Progenitor cell of endocrine pancreas (in vitro differentiated cells): ENCODE measurements around the gene AOC1. TPM values are rescaled to one million over a fixed set of nuclear protein-coding genes. Genes with fewer than 3 reads are reported as not detected.

Source experiments
- DNase-seq: peaks from one replicate; pipeline ENCODE4 v3.0.0; 2021; ENCODE audit warnings: low spot score; ENCODE audit not compliant: unreplicated experiment
- H3K27ac Mint-ChIP-seq: 2 replicates; pipeline ENCODE4 v1.8.0; 2021; ENCODE audit warnings: mild to moderate bottlenecking, moderate library complexity, mixed read lengths
- H3K27me3 Mint-ChIP-seq: 2 replicates; pipeline ENCODE4 v1.8.0; 2021; ENCODE audit warnings: mixed read lengths
- H3K36me3 Mint-ChIP-seq: 2 replicates; pipeline ENCODE4 v1.8.0; 2022; ENCODE audit warnings: mixed read lengths; ENCODE audit not compliant: insufficient read depth
- H3K4me1 Mint-ChIP-seq: 2 replicates; pipeline ENCODE4 v1.8.0; 2021; ENCODE audit warnings: low read depth, mixed read lengths
- H3K4me3 Mint-ChIP-seq: 2 replicates; pipeline ENCODE4 v1.8.0; 2021; ENCODE audit warnings: low read depth, mild to moderate bottlenecking, moderate library complexity, mixed read lengths
- H3K9me3 Mint-ChIP-seq: 2 replicates; pipeline ENCODE4 v1.8.0; 2021; ENCODE audit warnings: low read depth, mixed read lengths
- total RNA-seq: library from RNA; stranded (reverse); gene quantifications from 2 replicates; pipeline ENCODE4 v1.2.1, GENCODE V29; 2021
- TF ChIP-seq, protein P1 (sequence below): fragments of 200-600 bp; sonication (generic); IDR thresholded peaks from one replicate; pipeline ENCODE4 v1.5.0; 2021; ENCODE audit warnings: antibody characterized with exemption, mild to moderate bottlenecking; ENCODE audit not compliant: unreplicated experiment

The AOC1 gene
- total RNA-seq, 1 donor from 2014 or later = 2.9 TPM

DNA sequence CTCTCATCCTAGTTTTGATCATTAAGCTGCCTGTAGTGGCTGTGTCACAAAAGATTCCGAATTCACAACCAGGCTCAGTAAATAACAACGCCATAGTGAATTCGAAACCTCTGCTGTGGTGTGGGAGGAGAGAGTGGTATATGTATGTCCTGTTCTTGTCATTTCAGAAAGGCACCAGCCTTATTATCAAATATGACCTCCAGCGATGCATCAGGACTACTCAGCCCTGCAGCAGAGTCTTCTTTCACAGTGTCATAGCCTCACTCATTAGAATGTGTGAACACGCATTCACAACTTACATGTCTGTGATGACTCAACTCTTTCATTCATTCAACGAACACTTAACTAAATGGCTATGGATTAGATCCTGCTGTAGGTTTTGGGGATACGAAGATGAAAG lies 15.3 kb downstream of the AOC1 start:
- Mint-ChIP-seq H3K36me3 (no peaks in the 10 kb centered on the region), H3K4me1 (no peaks in the 10 kb centered on the region), H3K4me3 (no peak overlapping the region), H3K27me3 (no peaks in the 10 kb centered on the region), H3K27ac (no peak overlapping the region), H3K9me3 (peaks cover 4% of the 10 kb centered on the region)
- no peak for DNase-seq
- TF ChIP-seq, protein P1, sequence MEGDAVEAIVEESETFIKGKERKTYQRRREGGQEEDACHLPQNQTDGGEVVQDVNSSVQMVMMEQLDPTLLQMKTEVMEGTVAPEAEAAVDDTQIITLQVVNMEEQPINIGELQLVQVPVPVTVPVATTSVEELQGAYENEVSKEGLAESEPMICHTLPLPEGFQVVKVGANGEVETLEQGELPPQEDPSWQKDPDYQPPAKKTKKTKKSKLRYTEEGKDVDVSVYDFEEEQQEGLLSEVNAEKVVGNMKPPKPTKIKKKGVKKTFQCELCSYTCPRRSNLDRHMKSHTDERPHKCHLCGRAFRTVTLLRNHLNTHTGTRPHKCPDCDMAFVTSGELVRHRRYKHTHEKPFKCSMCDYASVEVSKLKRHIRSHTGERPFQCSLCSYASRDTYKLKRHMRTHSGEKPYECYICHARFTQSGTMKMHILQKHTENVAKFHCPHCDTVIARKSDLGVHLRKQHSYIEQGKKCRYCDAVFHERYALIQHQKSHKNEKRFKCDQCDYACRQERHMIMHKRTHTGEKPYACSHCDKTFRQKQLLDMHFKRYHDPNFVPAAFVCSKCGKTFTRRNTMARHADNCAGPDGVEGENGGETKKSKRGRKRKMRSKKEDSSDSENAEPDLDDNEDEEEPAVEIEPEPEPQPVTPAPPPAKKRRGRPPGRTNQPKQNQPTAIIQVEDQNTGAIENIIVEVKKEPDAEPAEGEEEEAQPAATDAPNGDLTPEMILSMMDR = no peak

GRCh38 chr7:150869467-150869866 lies 17.1 kb downstream of the AOC1 start:
- Mint-ChIP-seq H3K27me3 (no peaks in the 10 kb centered on the region), H3K36me3 (no peaks in the 10 kb centered on the region), H3K4me1 (no peaks in the 10 kb centered on the region), H3K4me3 (no peak overlapping the region), H3K27ac (no peak overlapping the region), H3K9me3 (peaks cover 4% of the 10 kb centered on the region)
- no peak for DNase-seq
- TF ChIP-seq, protein P1 = no peak

DNA sequence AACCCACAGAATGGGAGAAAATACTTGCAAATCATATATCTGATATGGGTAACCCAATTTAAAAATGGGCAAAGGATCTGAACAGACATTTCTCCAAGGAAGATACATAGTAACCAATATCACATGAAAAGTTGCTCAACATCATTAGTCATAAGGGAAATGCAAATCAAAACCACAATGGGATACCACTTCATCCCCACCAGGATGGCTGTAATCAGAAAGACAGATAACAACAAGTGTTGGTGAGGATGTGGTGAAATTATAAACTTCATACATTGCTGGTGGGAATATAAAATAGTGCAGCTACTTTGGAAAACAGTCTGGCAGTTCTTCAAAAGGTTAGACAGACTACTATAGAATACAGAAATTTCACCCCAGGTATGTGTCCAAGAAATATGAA lies 19.3 kb downstream of the AOC1 start:
- no peak for DNase-seq
- H3K9me3 Mint-ChIP-seq = peaks cover 4% of the 10 kb centered on the region
- H3K27me3 Mint-ChIP-seq = no peaks in the 10 kb centered on the region
- H3K27ac Mint-ChIP-seq = no peak overlapping the region
- H3K36me3 Mint-ChIP-seq = no peaks in the 10 kb centered on the region
- TF ChIP-seq, protein P1 = no peak
- no peaks in the 10 kb centered on the region for H3K4me1 Mint-ChIP-seq
- no peak overlapping the region for H3K4me3 Mint-ChIP-seq

- Mint-ChIP-seq H3K9me3 (peaks cover 4% of the 10 kb centered on the region), H3K36me3 (no peaks in the 10 kb centered on the region), H3K27ac (no peak overlapping the region), H3K27me3 (no peaks in the 10 kb centered on the region), H3K4me1 (no peaks in the 10 kb centered on the region), H3K4me3 (no peak overlapping the region)
- TF ChIP-seq, protein P1 = no peak
- no peak for DNase-seq
These were observed 22.3 kb downstream of the AOC1 start for GRCh38 chr7:150874401-150875198.

DNA sequence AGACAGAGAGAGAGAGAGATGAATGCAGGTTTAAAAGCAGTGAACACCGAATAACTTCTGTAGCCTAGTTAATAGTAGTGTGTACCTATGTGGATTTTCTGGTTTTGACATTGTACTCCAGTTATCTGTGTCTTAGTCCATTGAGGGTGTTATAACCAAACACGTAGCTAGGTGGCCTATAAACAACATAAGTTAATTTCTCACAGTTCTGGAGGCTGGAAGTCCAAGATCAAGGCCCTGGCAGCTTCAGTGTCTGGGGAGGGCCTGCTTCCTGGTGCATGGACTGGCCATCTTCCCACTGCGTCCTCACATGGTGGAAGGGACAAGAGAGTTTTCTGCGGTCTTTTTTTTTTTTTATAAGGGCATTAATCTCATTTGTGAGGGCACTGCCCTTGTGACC lies 23.5 kb downstream of the AOC1 start:
- no peaks in the 10 kb centered on the region for H3K4me1 Mint-ChIP-seq
- H3K36me3 Mint-ChIP-seq = no peaks in the 10 kb centered on the region
- peaks cover 6% of the 10 kb centered on the region for H3K9me3 Mint-ChIP-seq
- TF ChIP-seq, protein P1 = no peak
- H3K4me3 Mint-ChIP-seq = no peak overlapping the region
- H3K27ac Mint-ChIP-seq = no peak overlapping the region
- no peaks in the 10 kb centered on the region for H3K27me3 Mint-ChIP-seq
- DNase-seq = no peak
